Osteoblast (primary cell): Measurements from ENCODE around the gene CDKAL1. TPM values are rescaled to one million over a fixed set of nuclear protein-coding genes. Genes with fewer than 3 reads are reported as not detected.

Source experiments
- DNase-seq: peaks from one replicate; pipeline ENCODE4 v3.0.0; 2011; ENCODE audit warnings: low spot score, mixed read lengths; ENCODE audit not compliant: insufficient read length; ENCODE audit errors: missing footprints
- H2AFZ ChIP-seq: 2 replicates; pipeline ENCODE4 v1.6.0; 2011; ENCODE audit warnings: mild to moderate bottlenecking, low read length
- H3K27ac ChIP-seq: 2 replicates; pipeline ENCODE4 v1.5.1; 2011; ENCODE audit warnings: mild to moderate bottlenecking, low read depth, low read length, moderate library complexity
- H3K27me3 ChIP-seq: 2 replicates; pipeline ENCODE4 v1.6.0; 2012; ENCODE audit warnings: mild to moderate bottlenecking, control low read depth, inconsistent platforms, low read length, moderate library complexity; ENCODE audit not compliant: insufficient read depth
- H3K36me3 ChIP-seq: 2 replicates; pipeline ENCODE4 v1.5.1; 2011; ENCODE audit warnings: mild to moderate bottlenecking, low read length, control low read depth, moderate library complexity; ENCODE audit not compliant: insufficient read depth
- H3K4me1 ChIP-seq: 2 replicates; pipeline ENCODE4 v1.5.1; 2011; ENCODE audit warnings: mild to moderate bottlenecking, low read length, control low read depth, moderate library complexity; ENCODE audit not compliant: insufficient read depth
- H3K4me2 ChIP-seq: 2 replicates; pipeline ENCODE4 v1.6.0; 2011; ENCODE audit warnings: mild to moderate bottlenecking, low read length; ENCODE audit not compliant: insufficient read depth
- H3K4me3 ChIP-seq: fragments of 200-600 bp; sonication (generic); 3 replicates; pipeline ENCODE4 v1.5.1; 2012; ENCODE audit warnings: mild to moderate bottlenecking, low read length, inconsistent platforms; ENCODE audit not compliant: insufficient read depth
- H3K79me2 ChIP-seq: 2 replicates; pipeline ENCODE4 v1.6.0; 2012; ENCODE audit warnings: mild to moderate bottlenecking, low read length, control low read depth, inconsistent platforms; ENCODE audit not compliant: insufficient read depth
- H3K9me3 ChIP-seq: 2 replicates; pipeline ENCODE4 v1.5.1; 2011; ENCODE audit warnings: low read depth, low read length, control low read depth
- H4K20me1 ChIP-seq: 2 replicates; pipeline ENCODE4 v1.6.0; 2012; ENCODE audit warnings: mild to moderate bottlenecking, low read length, control low read depth; ENCODE audit not compliant: insufficient read depth
- total RNA-seq: library from RNA; depleted of rRNA; stranded (reverse); fragments of >200 nt; gene quantifications from 2 replicates; pipeline ENCODE4 v1.2.3, GENCODE V29; 2012
- TF ChIP-seq, protein P1 (sequence below): IDR thresholded peaks from 2 replicates; pipeline ENCODE4 v1.5.1; 2011; ENCODE audit warnings: mild to moderate bottlenecking, low read depth, low read length, moderate library complexity; ENCODE audit errors: extremely low read depth

The CDKAL1 gene
- total RNA-seq, 1 donor = 18.5 TPM

DNA sequence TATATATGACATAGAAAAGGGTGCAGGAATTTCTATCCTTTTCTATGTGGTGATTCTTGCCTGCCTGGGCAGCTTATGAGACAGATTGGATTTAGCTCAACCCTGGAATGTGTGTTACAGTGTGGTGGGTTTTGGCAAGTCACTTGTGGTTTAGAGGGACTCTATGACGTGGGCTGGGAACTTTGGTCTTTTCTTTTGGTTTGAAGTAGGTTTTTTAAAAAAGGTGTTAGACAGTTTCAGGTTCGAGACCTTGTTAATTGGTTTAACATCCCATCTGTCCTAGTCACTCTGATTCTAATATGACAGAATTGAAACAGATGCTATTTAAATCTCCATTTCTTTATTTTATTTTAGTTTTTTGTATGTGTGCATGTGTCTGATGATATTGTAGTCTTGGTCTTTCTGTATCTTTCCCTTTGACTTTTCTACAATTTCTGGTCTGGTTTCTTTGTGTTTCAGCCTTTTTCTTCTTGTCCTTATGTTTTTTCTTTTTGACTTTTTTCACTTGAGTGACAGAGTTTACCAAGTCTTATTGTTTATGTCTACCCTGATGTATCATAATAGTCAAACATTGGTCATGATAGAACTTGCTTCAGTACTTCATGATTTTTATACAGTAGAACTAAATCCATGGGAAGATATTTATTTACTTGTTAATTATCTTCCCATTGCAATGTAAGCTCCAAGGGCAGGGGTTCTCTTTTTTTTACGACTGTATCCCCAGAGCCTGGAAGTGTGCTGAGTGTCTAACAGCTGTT lies 174.3 kb downstream of the CDKAL1 start:
- peaks cover 6% of the 10 kb centered on the region for H3K4me1 ChIP-seq
- H4K20me1 ChIP-seq = no peaks in the 10 kb centered on the region
- no peaks in the 10 kb centered on the region for H3K9me3 ChIP-seq
- no peak overlapping the region for H3K4me2 ChIP-seq
- no peak overlapping the region for H3K4me3 ChIP-seq
- no peaks in the 10 kb centered on the region for H3K27me3 ChIP-seq
- no peak overlapping the region for H2AFZ ChIP-seq
- no peaks in the 10 kb centered on the region for H3K36me3 ChIP-seq
- no peaks in the 10 kb centered on the region for H3K79me2 ChIP-seq
- no peak for DNase-seq
- no peak overlapping the region for H3K27ac ChIP-seq
- TF ChIP-seq, protein P1, sequence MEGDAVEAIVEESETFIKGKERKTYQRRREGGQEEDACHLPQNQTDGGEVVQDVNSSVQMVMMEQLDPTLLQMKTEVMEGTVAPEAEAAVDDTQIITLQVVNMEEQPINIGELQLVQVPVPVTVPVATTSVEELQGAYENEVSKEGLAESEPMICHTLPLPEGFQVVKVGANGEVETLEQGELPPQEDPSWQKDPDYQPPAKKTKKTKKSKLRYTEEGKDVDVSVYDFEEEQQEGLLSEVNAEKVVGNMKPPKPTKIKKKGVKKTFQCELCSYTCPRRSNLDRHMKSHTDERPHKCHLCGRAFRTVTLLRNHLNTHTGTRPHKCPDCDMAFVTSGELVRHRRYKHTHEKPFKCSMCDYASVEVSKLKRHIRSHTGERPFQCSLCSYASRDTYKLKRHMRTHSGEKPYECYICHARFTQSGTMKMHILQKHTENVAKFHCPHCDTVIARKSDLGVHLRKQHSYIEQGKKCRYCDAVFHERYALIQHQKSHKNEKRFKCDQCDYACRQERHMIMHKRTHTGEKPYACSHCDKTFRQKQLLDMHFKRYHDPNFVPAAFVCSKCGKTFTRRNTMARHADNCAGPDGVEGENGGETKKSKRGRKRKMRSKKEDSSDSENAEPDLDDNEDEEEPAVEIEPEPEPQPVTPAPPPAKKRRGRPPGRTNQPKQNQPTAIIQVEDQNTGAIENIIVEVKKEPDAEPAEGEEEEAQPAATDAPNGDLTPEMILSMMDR = no peak

DNA sequence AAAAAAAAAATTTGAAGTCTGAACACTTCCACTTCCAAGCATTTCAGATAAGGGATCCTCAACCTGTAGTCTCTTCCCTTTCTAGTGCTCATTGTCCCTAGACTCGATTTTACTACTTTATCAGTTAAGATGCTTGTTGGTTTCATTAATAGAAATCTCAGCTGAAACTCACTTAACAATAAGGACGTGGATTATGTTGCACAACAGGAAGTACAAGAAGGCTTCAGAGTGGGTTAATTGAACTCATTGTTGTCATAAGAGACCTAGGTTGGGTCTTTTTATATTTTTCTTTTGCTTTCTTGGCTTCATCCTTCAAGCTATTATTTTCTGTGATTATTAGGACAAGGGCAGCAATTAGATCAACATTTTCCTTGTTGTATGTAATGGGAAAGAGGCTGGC lies 175.2 kb downstream of the CDKAL1 start:
- TF ChIP-seq, protein P1 = no peak
- H3K27ac ChIP-seq = no peak overlapping the region
- no peak overlapping the region for H2AFZ ChIP-seq

DNA sequence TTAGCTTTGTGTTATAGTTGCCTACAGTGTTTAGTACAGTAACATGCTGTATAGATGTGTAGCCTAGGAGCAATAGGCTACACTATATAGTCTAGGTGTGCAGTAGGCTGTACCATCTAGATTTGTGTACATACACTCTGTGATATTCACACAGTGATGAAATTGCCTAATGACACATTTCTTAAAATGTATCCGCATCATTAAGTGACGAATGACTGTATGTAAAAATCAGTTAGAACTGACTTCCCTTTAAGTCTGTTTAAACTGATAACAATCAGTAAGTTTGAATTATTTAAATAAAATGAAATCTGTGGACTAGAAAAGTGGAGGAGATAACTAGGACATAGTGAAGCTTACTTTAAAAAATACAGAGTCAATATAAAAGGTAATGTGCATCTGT lies 176.1 kb downstream of the CDKAL1 start:
- TF ChIP-seq, protein P1 = no peak
- Histone ChIP-seq H3K4me3 (no peak overlapping the region), H3K36me3 (no peaks in the 10 kb centered on the region), H4K20me1 (no peaks in the 10 kb centered on the region), H3K27ac (no peak overlapping the region), H3K4me1 (peaks cover 6% of the 10 kb centered on the region), H3K4me2 (no peak overlapping the region), H3K79me2 (no peaks in the 10 kb centered on the region), H3K9me3 (no peaks in the 10 kb centered on the region), H3K27me3 (no peaks in the 10 kb centered on the region), H2AFZ (no peak overlapping the region)
- no peak for DNase-seq

More for the DNA sequence above, 175.2 kb downstream of the CDKAL1 start:
- no peaks in the 10 kb centered on the region for H3K27me3 ChIP-seq
- no peaks in the 10 kb centered on the region for H3K9me3 ChIP-seq
- H3K4me3 ChIP-seq = no peak overlapping the region
- peaks cover 6% of the 10 kb centered on the region for H3K4me1 ChIP-seq
- no peaks in the 10 kb centered on the region for H3K79me2 ChIP-seq
- H3K36me3 ChIP-seq = no peaks in the 10 kb centered on the region
- H3K4me2 ChIP-seq = no peak overlapping the region
- no peaks in the 10 kb centered on the region for H4K20me1 ChIP-seq
- no peak for DNase-seq

DNA sequence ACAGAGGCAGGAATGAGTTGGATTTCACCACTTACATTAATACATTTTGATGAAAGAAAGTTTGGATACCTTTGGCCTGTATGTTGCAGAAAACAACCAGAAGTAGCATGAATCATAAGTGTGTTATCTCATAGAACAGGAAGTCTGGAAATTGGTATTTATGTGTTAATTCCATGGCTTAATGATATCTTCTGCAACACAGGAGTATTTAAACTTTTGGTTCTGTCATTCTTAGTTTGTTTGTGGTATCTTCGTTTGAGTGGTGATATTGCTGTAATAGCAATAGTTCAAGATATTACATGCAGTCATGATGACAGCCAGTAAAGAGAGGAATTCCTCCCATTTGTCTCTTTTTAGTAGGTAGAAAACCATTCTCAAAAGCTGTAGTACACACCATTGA lies 177.3 kb downstream of the CDKAL1 start:
- TF ChIP-seq, protein P1 = no peak
- H2AFZ ChIP-seq = no peak overlapping the region
- no peak overlapping the region for H3K4me2 ChIP-seq
- H3K4me1 ChIP-seq = peaks cover 6% of the 10 kb centered on the region
- H3K9me3 ChIP-seq = no peaks in the 10 kb centered on the region
- no peaks in the 10 kb centered on the region for H3K79me2 ChIP-seq
- no peak overlapping the region for H3K27ac ChIP-seq
- DNase-seq = no peak
- no peaks in the 10 kb centered on the region for H4K20me1 ChIP-seq
- H3K27me3 ChIP-seq = no peaks in the 10 kb centered on the region
- no peaks in the 10 kb centered on the region for H3K36me3 ChIP-seq
- no peak overlapping the region for H3K4me3 ChIP-seq
